Measurements from ENCODE around the gene G6PC2. TPM values are rescaled to one million over a fixed set of nuclear protein-coding genes. Genes with fewer than 3 reads are reported as not detected.

The G6PC2 gene
- total RNA-seq, 2 donors from 2014 or later: not detected

DNA sequence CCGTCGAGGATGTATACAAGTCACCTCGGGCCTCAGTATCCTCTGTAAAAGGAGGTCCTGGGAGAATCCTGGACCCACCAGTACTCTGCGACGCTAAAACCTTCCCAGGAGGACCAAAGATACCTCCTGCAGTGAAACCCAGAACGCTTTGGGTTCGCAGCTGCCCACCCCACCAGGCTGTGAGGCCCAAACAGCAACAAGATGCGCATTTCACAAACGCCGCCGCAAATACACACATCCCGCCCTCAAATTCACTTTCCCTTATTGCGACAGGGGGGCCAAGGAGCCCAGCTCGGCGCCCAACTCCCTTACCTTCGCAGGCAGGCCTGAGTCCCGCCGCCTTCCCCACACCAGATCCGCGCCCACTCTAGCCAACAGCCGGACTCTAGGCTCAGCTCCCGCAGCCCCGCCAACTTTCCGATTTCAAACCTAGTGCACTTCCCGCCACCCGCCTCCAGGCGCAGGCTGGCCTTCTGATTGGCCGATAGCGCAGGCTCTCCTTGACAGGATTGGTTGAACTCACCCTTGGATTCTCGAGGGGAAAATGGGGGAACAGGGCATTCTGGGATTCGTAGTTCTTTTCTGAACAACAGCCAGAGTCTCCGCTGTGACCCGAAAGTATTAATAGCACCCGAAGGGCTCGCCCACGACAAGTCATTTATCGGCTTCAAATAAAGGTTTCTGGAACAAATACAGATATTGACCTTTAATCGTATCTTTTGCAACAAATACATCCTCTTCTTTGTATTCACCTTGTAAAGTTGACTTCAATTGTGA lies 10.9 kb upstream of the G6PC2 start, which contains the start of gene SPC25:
Gene SPC25 (minus strand): TSS at position 425 of the 777 bp plus-strand sequence. CDS start 911 bp downstream, outside the sequence.
- Mint-ChIP-seq H3K27ac (peak within 1 kb of the TSS; percentile 64), H3K9me3 (no peaks in the 10 kb centered on the region), H3K4me3 (peak within 1 kb of the TSS; percentile 82), H3K4me1 (peaks cover under 1% of the 10 kb centered on the region), H3K27me3 (peaks cover 8% of the 10 kb centered on the region), H3K36me3 (ENCODE audit: low read depth) (peaks cover 4% of the 10 kb centered on the region)
- peak; percentile 99 for ATAC-seq (replicated peaks)

GRCh38 chr2:168892327-168892726 lies 8.8 kb upstream of the G6PC2 start:
- H3K36me3 Mint-ChIP-seq (ENCODE audit: low read depth): peaks cover 4% of the 10 kb centered on the region
- no peak for ATAC-seq (replicated peaks)
- no peak overlapping the region for H3K4me3 Mint-ChIP-seq
- H3K4me1 Mint-ChIP-seq: no peaks in the 10 kb centered on the region
- H3K27me3 Mint-ChIP-seq: peaks cover 8% of the 10 kb centered on the region
- no peak overlapping the region for H3K27ac Mint-ChIP-seq
- H3K9me3 Mint-ChIP-seq: no peaks in the 10 kb centered on the region

GRCh38 chr2:168894101-168894500 lies 7.0 kb upstream of the G6PC2 start:
- H3K4me3 Mint-ChIP-seq: no peak overlapping the region
- no peak overlapping the region for H3K27ac Mint-ChIP-seq
- peaks cover 8% of the 10 kb centered on the region for H3K27me3 Mint-ChIP-seq
- ATAC-seq (replicated peaks): no peak
- no peaks in the 10 kb centered on the region for H3K4me1 Mint-ChIP-seq
- H3K9me3 Mint-ChIP-seq: no peaks in the 10 kb centered on the region
- H3K36me3 Mint-ChIP-seq (ENCODE audit: low read depth): peaks cover 4% of the 10 kb centered on the region

- no peaks in the 10 kb centered on the region for H3K4me1 Mint-ChIP-seq
- no peak overlapping the region for H3K27ac Mint-ChIP-seq
- H3K27me3 Mint-ChIP-seq: peaks cover 8% of the 10 kb centered on the region
- no peak for ATAC-seq (replicated peaks)
- H3K4me3 Mint-ChIP-seq: no peak overlapping the region
- peaks cover 4% of the 10 kb centered on the region for H3K36me3 Mint-ChIP-seq (ENCODE audit: low read depth)
- H3K9me3 Mint-ChIP-seq: no peaks in the 10 kb centered on the region
Observed at GRCh38 chr2:168894720-168895119, 6.4 kb upstream of the G6PC2 start.

DNA sequence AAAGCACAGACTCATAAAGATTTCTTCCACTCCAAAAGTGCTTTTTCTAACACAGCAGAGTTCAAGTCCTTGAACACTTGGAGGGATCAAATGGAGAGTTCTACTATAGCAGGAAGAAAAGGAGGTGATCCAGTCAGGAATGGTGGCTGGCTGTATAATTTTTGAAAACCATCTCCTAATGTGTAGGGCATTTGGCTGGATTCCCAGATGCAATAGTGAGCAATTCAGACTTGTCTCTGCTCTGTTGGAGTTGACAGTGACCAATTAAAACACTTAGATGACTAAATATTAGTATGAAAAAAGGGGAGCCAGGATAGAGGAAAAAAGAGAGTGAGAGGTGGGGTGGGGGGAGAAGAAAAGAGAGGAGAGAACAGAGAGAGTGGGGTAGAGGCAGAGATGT lies 5.3 kb upstream of the G6PC2 start:
- no peaks in the 10 kb centered on the region for H3K36me3 Mint-ChIP-seq (ENCODE audit: low read depth)
- no peak overlapping the region for H3K27ac Mint-ChIP-seq
- no peaks in the 10 kb centered on the region for H3K9me3 Mint-ChIP-seq
- H3K4me1 Mint-ChIP-seq: no peaks in the 10 kb centered on the region
- H3K4me3 Mint-ChIP-seq: no peak overlapping the region
- no peak for ATAC-seq (replicated peaks)
- peaks cover 8% of the 10 kb centered on the region for H3K27me3 Mint-ChIP-seq

DNA sequence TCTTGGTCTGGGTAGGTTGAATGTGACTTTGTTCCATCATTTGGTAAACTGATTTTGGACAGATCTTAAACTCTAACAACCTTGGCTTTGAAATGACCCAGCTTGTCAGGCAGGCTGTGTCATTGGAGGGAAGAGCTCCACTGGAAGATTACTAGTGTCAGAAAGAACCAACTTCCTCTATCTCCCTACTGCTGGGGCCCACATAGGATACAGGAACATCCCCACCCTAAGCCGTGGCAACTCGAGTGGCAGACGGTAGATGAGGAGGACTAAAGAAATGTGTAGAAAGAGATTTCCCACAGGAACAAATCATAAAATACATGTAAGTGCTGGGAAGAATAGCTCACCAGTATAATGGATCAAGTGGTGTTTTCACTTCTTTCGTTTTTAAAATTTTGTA lies 4.3 kb upstream of the G6PC2 start:
- Mint-ChIP-seq H3K27ac (no peak overlapping the region), H3K4me3 (no peak overlapping the region), H3K36me3 (ENCODE audit: low read depth) (no peaks in the 10 kb centered on the region), H3K9me3 (no peaks in the 10 kb centered on the region), H3K4me1 (no peaks in the 10 kb centered on the region), H3K27me3 (peaks cover 8% of the 10 kb centered on the region)
- no peak for ATAC-seq (replicated peaks)

- Mint-ChIP-seq H3K36me3 (ENCODE audit: low read depth) (no peaks in the 10 kb centered on the region), H3K4me1 (no peaks in the 10 kb centered on the region), H3K4me3 (no peak overlapping the region), H3K9me3 (no peaks in the 10 kb centered on the region), H3K27me3 (peaks cover 8% of the 10 kb centered on the region), H3K27ac (no peak overlapping the region)
- ATAC-seq (replicated peaks): no peak
Observed at GRCh38 chr2:168897449-168897848, 3.6 kb upstream of the G6PC2 start.

GRCh38 chr2:168903888-168904287 lies 2.8 kb downstream of the G6PC2 start:
- H3K4me1 Mint-ChIP-seq: no peaks in the 10 kb centered on the region
- H3K9me3 Mint-ChIP-seq: no peaks in the 10 kb centered on the region
- H3K36me3 Mint-ChIP-seq (ENCODE audit: low read depth): no peaks in the 10 kb centered on the region
- H3K27ac Mint-ChIP-seq: no peak overlapping the region
- ATAC-seq (replicated peaks): no peak
- H3K4me3 Mint-ChIP-seq: no peak overlapping the region
- H3K27me3 Mint-ChIP-seq: peaks cover 11% of the 10 kb centered on the region

- peaks cover 11% of the 10 kb centered on the region for H3K27me3 Mint-ChIP-seq
- H3K4me1 Mint-ChIP-seq: no peaks in the 10 kb centered on the region
- ATAC-seq (replicated peaks): no peak
- H3K9me3 Mint-ChIP-seq: no peaks in the 10 kb centered on the region
- no peak overlapping the region for H3K27ac Mint-ChIP-seq
- no peaks in the 10 kb centered on the region for H3K36me3 Mint-ChIP-seq (ENCODE audit: low read depth)
- no peak overlapping the region for H3K4me3 Mint-ChIP-seq
Observed at GRCh38 chr2:168904358-168904757, 3.3 kb downstream of the G6PC2 start.

DNA sequence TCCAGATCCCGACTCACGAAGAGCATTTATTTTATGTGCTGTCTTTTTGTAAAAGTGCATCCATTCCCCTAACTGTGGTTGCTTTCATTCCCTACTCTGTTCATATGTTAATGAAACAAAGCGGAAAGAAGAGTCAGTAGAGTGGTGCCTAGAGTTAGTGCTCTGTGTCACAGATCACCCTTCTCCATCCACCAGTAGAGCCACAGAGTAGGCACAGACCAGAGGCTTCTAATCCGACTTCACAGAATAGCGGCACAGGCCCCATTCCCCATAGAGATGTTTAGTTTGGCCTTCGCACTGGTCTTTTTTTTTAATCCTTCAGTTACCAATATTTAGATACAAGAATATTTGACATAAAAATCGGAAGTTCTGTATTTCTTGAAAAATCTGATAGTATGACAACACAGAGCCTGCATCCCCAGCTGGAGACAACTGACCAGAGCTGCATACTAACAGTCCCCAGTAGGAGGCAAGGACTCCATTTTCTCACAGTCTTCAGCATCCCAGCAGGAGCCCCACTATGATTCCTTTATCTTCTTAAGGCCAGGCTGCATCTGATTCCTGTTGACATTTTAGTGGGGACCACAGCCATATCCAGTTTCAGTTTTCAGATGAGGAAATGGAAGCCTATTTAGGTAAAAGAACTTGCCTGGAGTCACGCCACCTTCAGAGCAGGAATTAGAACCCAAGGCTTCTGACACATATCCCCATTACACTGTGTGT lies 7.0 kb downstream of the G6PC2 start:
- H3K4me3 Mint-ChIP-seq: no peak overlapping the region
- H3K9me3 Mint-ChIP-seq: no peaks in the 10 kb centered on the region
- H3K36me3 Mint-ChIP-seq (ENCODE audit: low read depth): no peaks in the 10 kb centered on the region
- ATAC-seq (replicated peaks): no peak
- no peak overlapping the region for H3K27ac Mint-ChIP-seq
- peaks cover 18% of the 10 kb centered on the region for H3K27me3 Mint-ChIP-seq
- H3K4me1 Mint-ChIP-seq: no peaks in the 10 kb centered on the region

GRCh38 chr2:168910330-168910729 lies 9.2 kb downstream of the G6PC2 start:
- H3K4me1 Mint-ChIP-seq: no peaks in the 10 kb centered on the region
- H3K4me3 Mint-ChIP-seq: no peak overlapping the region
- H3K27me3 Mint-ChIP-seq: peaks cover 23% of the 10 kb centered on the region
- ATAC-seq (replicated peaks): no peak
- H3K36me3 Mint-ChIP-seq (ENCODE audit: low read depth): no peaks in the 10 kb centered on the region
- H3K9me3 Mint-ChIP-seq: peaks cover 4% of the 10 kb centered on the region
- H3K27ac Mint-ChIP-seq: no peak overlapping the region

DNA sequence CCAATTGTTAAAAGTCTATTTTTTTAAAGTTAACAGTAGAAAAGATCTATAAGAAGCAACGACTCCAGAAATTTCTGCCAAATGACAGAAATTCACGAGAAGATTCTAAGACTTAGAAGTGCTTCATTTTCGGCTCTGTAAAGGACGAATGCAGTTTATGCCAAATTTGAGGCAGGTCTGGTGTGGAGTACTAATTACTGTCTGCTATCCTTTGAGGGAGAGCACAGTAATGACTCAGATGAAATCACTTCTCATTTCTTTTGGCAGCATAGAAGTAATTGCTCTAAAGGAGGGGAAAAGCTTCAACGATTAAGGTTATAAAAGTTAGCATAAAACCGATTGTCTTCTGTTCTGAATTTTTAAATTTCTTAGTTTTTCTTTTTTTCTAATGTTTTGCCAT lies 11.4 kb downstream of the G6PC2 start:
- Mint-ChIP-seq H3K27ac (no peak overlapping the region), H3K4me3 (peak overlapping the region; percentile 29), H3K36me3 (ENCODE audit: low read depth) (no peaks in the 10 kb centered on the region), H3K9me3 (peaks cover 4% of the 10 kb centered on the region), H3K4me1 (peaks cover 5% of the 10 kb centered on the region), H3K27me3 (peaks cover 23% of the 10 kb centered on the region)
- no peak for ATAC-seq (replicated peaks)

DNA sequence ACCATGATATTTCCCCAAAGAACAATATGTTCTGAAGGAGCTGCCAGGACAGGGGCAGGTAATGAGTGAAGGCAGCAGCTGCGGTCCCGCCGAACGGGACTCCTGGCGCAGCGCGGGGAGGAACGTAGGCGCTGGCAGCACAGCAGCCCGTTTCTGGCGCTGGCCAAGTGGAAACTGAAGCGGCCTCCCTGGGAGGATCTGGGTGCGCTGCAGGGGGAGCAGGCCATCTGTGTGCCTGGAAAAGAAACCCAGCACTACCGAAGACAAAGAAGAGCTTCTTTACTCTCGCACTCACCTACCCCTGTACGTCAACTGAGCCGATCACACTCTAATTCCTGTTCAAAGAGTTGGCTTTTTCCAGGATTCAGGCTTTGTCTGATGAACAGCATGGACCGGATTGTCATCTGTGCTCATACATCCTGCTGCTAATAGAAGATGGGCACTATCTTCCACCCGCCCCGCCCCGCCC lies 11.8 kb downstream of the G6PC2 start:
- no peak overlapping the region for H3K27ac Mint-ChIP-seq
- peaks cover 5% of the 10 kb centered on the region for H3K4me1 Mint-ChIP-seq
- peaks cover 4% of the 10 kb centered on the region for H3K9me3 Mint-ChIP-seq
- H3K4me3 Mint-ChIP-seq: peak overlapping the region; percentile 29
- no peaks in the 10 kb centered on the region for H3K36me3 Mint-ChIP-seq (ENCODE audit: low read depth)
- ATAC-seq (replicated peaks): no peak
- H3K27me3 Mint-ChIP-seq: peaks cover 19% of the 10 kb centered on the region

DNA sequence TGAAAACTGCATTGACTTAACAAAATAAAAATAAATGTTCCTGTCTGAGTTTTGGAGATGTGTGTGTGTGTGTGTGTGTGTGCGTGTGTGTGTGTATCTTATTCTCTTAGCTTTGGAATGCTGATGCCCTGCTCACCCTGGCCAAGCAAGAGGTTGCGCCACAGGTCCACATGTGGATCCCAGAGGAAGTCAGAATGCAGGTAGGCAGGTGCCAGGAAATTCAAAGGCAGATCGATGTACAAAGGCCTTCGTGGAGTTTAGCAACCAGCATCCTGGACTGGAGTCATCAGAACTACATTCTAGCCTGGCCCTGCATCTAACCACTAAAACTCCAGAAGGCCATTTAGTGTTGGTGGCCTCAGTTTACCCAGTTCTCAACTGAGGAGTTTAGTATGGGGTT lies 12.4 kb downstream of the G6PC2 start:
- H3K4me1 Mint-ChIP-seq: peaks cover 5% of the 10 kb centered on the region
- no peaks in the 10 kb centered on the region for H3K36me3 Mint-ChIP-seq (ENCODE audit: low read depth)
- H3K9me3 Mint-ChIP-seq: peaks cover 4% of the 10 kb centered on the region
- no peak overlapping the region for H3K4me3 Mint-ChIP-seq
- peaks cover 15% of the 10 kb centered on the region for H3K27me3 Mint-ChIP-seq
- H3K27ac Mint-ChIP-seq: no peak overlapping the region
- no peak for ATAC-seq (replicated peaks)
